ENCODE measurements around the gene IRF9. TPM values are rescaled to one million over a fixed set of nuclear protein-coding genes. Genes with fewer than 3 reads are reported as not detected.

IRF9 gene
- total and polyA plus RNA-seq, 2 of the 13 experiments (the other 11 are each of a cell fraction or from before 2014, with no cell fraction given) = 14.9 to 49.7 TPM

GRCh38 chr14:24115422-24116127 is 45.5 kb upstream of the IRF9 start (continued):
- no peak for TF ChIP-seq CREBL2 (CRISPR knock-in tag; IDR thresholded peaks at IDR 0.05; ENCODE audit: borderline replicate concordance)
- peak; percentile 64; the same call in 1 of the 2 replicates for TF ChIP-seq ATF7-NPFF (CRISPR knock-in tag; IDR thresholded peaks at IDR 0.05; ENCODE audit: low read depth)
- TF ChIP-seq ZNF326 (CRISPR knock-in tag; IDR thresholded peaks at IDR 0.05; ENCODE audit: borderline replicate concordance) = no peak
- no peak for TF ChIP-seq ADNP (CRISPR knock-in tag; IDR thresholded peaks at IDR 0.05)
- TF ChIP-seq ZBTB26 (CRISPR knock-in tag; IDR thresholded peaks at IDR 0.05; ENCODE audit: borderline replicate concordance) = no peak; the same call in 1 of the 2 replicates
- 0 out of 2 replicates have a peak, but pooled peaks have one; percentile 48 for TF ChIP-seq ZNF230 (CRISPR knock-in tag; IDR thresholded peaks at IDR 0.05)
- TF ChIP-seq ZNF598 (CRISPR knock-in tag; IDR thresholded peaks at IDR 0.05; ENCODE audit: borderline replicate concordance) = no peak
- peak; percentile 72 for TF ChIP-seq KLF12 (CRISPR knock-in tag; IDR thresholded peaks at IDR 0.05; ENCODE audit: borderline replicate concordance)
- no peak for TF ChIP-seq ZMYM4 (CRISPR knock-in tag; IDR thresholded peaks at IDR 0.05)
- peak; percentile 45; the same call in 1 of the 2 replicates for TF ChIP-seq ZNF839 (CRISPR knock-in tag; IDR thresholded peaks at IDR 0.05; ENCODE audit: borderline replicate concordance)
- TF ChIP-seq MXD1 (CRISPR knock-in tag; IDR thresholded peaks at IDR 0.05) = 0 out of 2 replicates have a peak, but pooled peaks have one; percentile 20
- no peak for TF ChIP-seq MXI1 (IDR thresholded peaks at IDR 0.05; ENCODE audit: borderline replicate concordance, low read depth, low read length)
- TF ChIP-seq MEIS2 (CRISPR knock-in tag; IDR thresholded peaks at IDR 0.05) = peak; percentile 81
- TF ChIP-seq ZBTB37 (CRISPR knock-in tag; IDR thresholded peaks at IDR 0.05) = peak; percentile 87; the same call in 1 of the 2 replicates
- no peak for TF ChIP-seq KLF6 (CRISPR knock-in tag; IDR thresholded peaks at IDR 0.05)
- no peak for TF ChIP-seq ZNF33A (CRISPR knock-in tag; IDR thresholded peaks at IDR 0.05; ENCODE audit: borderline replicate concordance)
- no peak for TF ChIP-seq EED (CRISPR knock-in tag; IDR thresholded peaks at IDR 0.05)
- TF ChIP-seq RCOR2 (CRISPR knock-in tag; IDR thresholded peaks at IDR 0.05) = no peak
- no peak for TF ChIP-seq ZNF746 (CRISPR knock-in tag; IDR thresholded peaks at IDR 0.05)
- TF ChIP-seq ZFP90 (CRISPR knock-in tag; IDR thresholded peaks at IDR 0.05; ENCODE audit: borderline replicate concordance) = 0 out of 2 replicates have a peak, but pooled peaks have one; percentile 82
- TF ChIP-seq ZNF891 (CRISPR knock-in tag; IDR thresholded peaks at IDR 0.05) = peak; percentile 95
- 0 out of 2 replicates have a peak, but pooled peaks have one; percentile 10 for TF ChIP-seq CTCF (CRISPR knock-in tag; IDR thresholded peaks at IDR 0.05)
- no peak for TF ChIP-seq GATAD1 (CRISPR knock-in tag; IDR thresholded peaks at IDR 0.05)
- TF ChIP-seq NFE2 (CRISPR knock-in tag; IDR thresholded peaks at IDR 0.05) = no peak

Measured in HepG2 (cell line).